ENCODE data around the gene IQGAP2. TPM values are rescaled to one million over a fixed set of nuclear protein-coding genes. Genes with fewer than 3 reads are reported as not detected.

Gene IQGAP2
- total RNA-seq, 1 experiment from 2014 or later = not detected

GRCh38 chr5:76422227-76422626 lies 19.1 kb downstream of the IQGAP2 start:
- ChIA-PET CTCF (no interaction called here), POLR2A (ENCODE audit: unreplicated experiment) (no interaction called here)
- intact Hi-C loops (cut with micrococcal nuclease; ENCODE audit: unreplicated experiment) = no loop called here
- H3K27me3 ChIP-seq (ENCODE audit: insufficient read depth, low read depth) = peaks cover 7% of the 10 kb centered on the region; the same call in 1 of the 2 replicates
- no peak overlapping the region for H3K4me3 ChIP-seq
- H3K27ac ChIP-seq = no peak overlapping the region
- H3K9me3 ChIP-seq (ENCODE audit: insufficient read depth, low read depth) = no peaks in the 10 kb centered on the region
- BruUV-seq (replicated peaks) = no TSS peak
- H3K79me2 ChIP-seq (ENCODE audit: low read depth) = no peaks in the 10 kb centered on the region
- no peaks in the 10 kb centered on the region; the same call in 1 of the 2 replicates for H4K20me1 ChIP-seq (ENCODE audit: insufficient read depth)
- no peak for DNase-seq
- no peaks in the 10 kb centered on the region for H3K4me1 ChIP-seq (replicated peaks; ENCODE audit: insufficient read depth)
- no peaks in the 10 kb centered on the region for H3K36me3 ChIP-seq (ENCODE audit: low read depth)
- no peaks in the 10 kb centered on the region for H3F3A ChIP-seq (ENCODE audit: insufficient read depth, low read depth)
- no peak for TF ChIP-seq EZH2 (IDR thresholded peaks at IDR 0.05; ENCODE audit: low read depth)
- no peak for TF ChIP-seq CTCF (conservative IDR thresholded peaks at IDR 0.05)
- no peaks in the 10 kb centered on the region for H3K9me2 ChIP-seq (ENCODE audit: insufficient read depth)
- no peak overlapping the region for H2AFZ ChIP-seq
- H3K4me2 ChIP-seq = no peak overlapping the region

- no peak for DNase-seq
- no peaks in the 10 kb centered on the region for H3K36me3 ChIP-seq (ENCODE audit: low read depth)
- no peak overlapping the region for H2AFZ ChIP-seq
- no peak overlapping the region for H3K4me2 ChIP-seq
- H3K9me2 ChIP-seq (ENCODE audit: insufficient read depth) = no peaks in the 10 kb centered on the region
- no TSS peak for BruUV-seq (replicated peaks)
- H3K79me2 ChIP-seq (ENCODE audit: low read depth) = no peaks in the 10 kb centered on the region
- TF ChIP-seq CTCF (conservative IDR thresholded peaks at IDR 0.05) = no peak
- no peak for TF ChIP-seq EZH2 (IDR thresholded peaks at IDR 0.05; ENCODE audit: low read depth)
- intact Hi-C loops (cut with micrococcal nuclease; ENCODE audit: unreplicated experiment) = no loop called here
- CTCF ChIA-PET = no interaction called here
- H4K20me1 ChIP-seq (ENCODE audit: insufficient read depth) = no peaks in the 10 kb centered on the region; the same call in 1 of the 2 replicates
- no peak overlapping the region for H3K4me3 ChIP-seq
- H3K27ac ChIP-seq = no peak overlapping the region
- H3F3A ChIP-seq (ENCODE audit: insufficient read depth, low read depth) = no peaks in the 10 kb centered on the region
- H3K27me3 ChIP-seq (ENCODE audit: insufficient read depth, low read depth) = peaks cover 7% of the 10 kb centered on the region; the same call in 1 of the 2 replicates
- H3K9me3 ChIP-seq (ENCODE audit: insufficient read depth, low read depth) = no peaks in the 10 kb centered on the region
- no peaks in the 10 kb centered on the region for H3K4me1 ChIP-seq (replicated peaks; ENCODE audit: insufficient read depth)
- POLR2A ChIA-PET (ENCODE audit: unreplicated experiment) = no interaction called here
Measured at GRCh38 chr5:76422742-76423141, 19.7 kb downstream of the IQGAP2 start.

DNA sequence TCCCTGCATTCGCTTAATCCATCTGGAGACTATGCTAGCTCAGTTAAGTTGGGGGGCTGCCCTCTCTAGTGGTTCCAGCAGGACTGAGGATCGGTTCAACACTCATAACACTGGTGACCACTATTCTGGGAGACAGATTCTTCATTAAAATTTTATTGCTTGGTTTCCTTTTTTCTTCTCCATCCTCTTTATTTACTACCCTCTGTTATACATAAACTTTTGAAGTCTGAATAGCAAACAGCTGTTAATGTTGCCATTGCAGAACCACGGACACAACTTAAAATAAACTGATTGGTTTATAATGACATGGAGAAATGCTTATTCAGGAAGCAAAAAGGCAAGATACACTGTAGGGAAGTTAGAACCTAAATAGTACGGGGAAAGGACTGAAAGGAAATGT lies 22.1 kb downstream of the IQGAP2 start:
- Histone ChIP-seq H3K79me2 (ENCODE audit: low read depth) (no peaks in the 10 kb centered on the region), H3K4me3 (no peak overlapping the region), H3K4me1 (replicated peaks; ENCODE audit: insufficient read depth) (no peaks in the 10 kb centered on the region), H3K9me2 (ENCODE audit: insufficient read depth) (no peaks in the 10 kb centered on the region), H4K20me1 (ENCODE audit: insufficient read depth) (no peaks in the 10 kb centered on the region; the same call in 1 of the 2 replicates), H3K27ac (no peak overlapping the region), H2AFZ (no peak overlapping the region), H3K4me2 (no peak overlapping the region), H3K27me3 (ENCODE audit: insufficient read depth, low read depth) (peaks cover 7% of the 10 kb centered on the region; the same call in 1 of the 2 replicates), H3K9me3 (ENCODE audit: insufficient read depth, low read depth) (no peaks in the 10 kb centered on the region), H3F3A (ENCODE audit: insufficient read depth, low read depth) (no peaks in the 10 kb centered on the region), H3K36me3 (ENCODE audit: low read depth) (no peaks in the 10 kb centered on the region)
- CTCF ChIA-PET = no interaction called here
- TF ChIP-seq CTCF (conservative IDR thresholded peaks at IDR 0.05) (no peak), EZH2 (IDR thresholded peaks at IDR 0.05; ENCODE audit: low read depth) (no peak)
- DNase-seq = no peak
- intact Hi-C loops (cut with micrococcal nuclease; ENCODE audit: unreplicated experiment) = no loop called here
- POLR2A ChIA-PET (ENCODE audit: unreplicated experiment) = no interaction called here
- BruUV-seq (replicated peaks) = no TSS peak
